ENCODE results near the gene CTAGE9.

- TF ChIP-seq CSDC2 (CRISPR knock-in tag; IDR thresholded peaks at IDR 0.05) (no peak), CREB5 (CRISPR knock-in tag; IDR thresholded peaks at IDR 0.05; ENCODE audit: low read depth) (no peak), ARNTL (CRISPR knock-in tag; IDR thresholded peaks at IDR 0.05; ENCODE audit: borderline replicate concordance, low read depth) (no peak)
Observed at GRCh38 chr6:131731224-131731623, 20.4 kb upstream of the CTAGE9 start.
